GM13977 (cell line): Measurements from ENCODE around the gene ZNF276.

ENCODE experiments used
- DNase-seq: peaks from one replicate; pipeline ENCODE4 v3.0.0; 2012; ENCODE audit warnings: low spot score
- CTCF ChIP-seq: IDR thresholded peaks from 2 replicates; pipeline ENCODE4 v1.5.1; 2012; ENCODE audit warnings: mild to moderate bottlenecking, control low read depth; ENCODE audit not compliant: insufficient read depth; ENCODE audit errors: extremely low read depth, missing control alignments
- in situ Hi-C: fragments of 300-500 bp; cut with MboI; formaldehyde crosslinking; loops from one replicate; pipeline ENCODE4 v1.12.0; 2022; ENCODE audit warnings: low sequenced_read_pairs, low pct_unique_long_range_greater_than_20kb, mixed read lengths, inconsistent platforms; ENCODE audit not compliant: unreplicated experiment

ZNF276 gene

GRCh38 chr16:89732142-89732917, 11.0 kb downstream of the ZNF276 start:
- TF ChIP-seq CTCF: no peak
- in situ Hi-C loops: no loop called here
- DNase-seq: no peak

- DNase-seq: no peak
Observed at GRCh38 chr16:89732918-89733242, 11.5 kb downstream of the ZNF276 start.

GRCh38 chr16:89733322-89733721, 12.0 kb downstream of the ZNF276 start:
- TF ChIP-seq CTCF: no peak
- no peak for DNase-seq
- in situ Hi-C loops: no loop called here

More at GRCh38 chr16:89732918-89733242, 11.5 kb downstream of the ZNF276 start:
- TF ChIP-seq CTCF: no peak
- in situ Hi-C loops: no loop called here

- in situ Hi-C loops: no loop called here
- TF ChIP-seq CTCF: no peak
- DNase-seq: no peak
Observed at GRCh38 chr16:89733792-89734191, 12.5 kb downstream of the ZNF276 start.

GRCh38 chr16:89736554-89736953, 15.2 kb downstream of the ZNF276 start:
- DNase-seq: no peak
- no peak for TF ChIP-seq CTCF
- in situ Hi-C loops: no loop called here

- in situ Hi-C loops: no loop called here
- no peak for TF ChIP-seq CTCF
- no peak for DNase-seq
Observed at GRCh38 chr16:89737341-89738071, 16.2 kb downstream of the ZNF276 start.
